Measurements from ENCODE around the gene ALPK3. TPM values are rescaled to one million over a fixed set of nuclear protein-coding genes. Genes with fewer than 3 reads are reported as not detected.

Gene ALPK3
- total RNA-seq, 1 donor from 2014 or later: 14.0 TPM

DNA sequence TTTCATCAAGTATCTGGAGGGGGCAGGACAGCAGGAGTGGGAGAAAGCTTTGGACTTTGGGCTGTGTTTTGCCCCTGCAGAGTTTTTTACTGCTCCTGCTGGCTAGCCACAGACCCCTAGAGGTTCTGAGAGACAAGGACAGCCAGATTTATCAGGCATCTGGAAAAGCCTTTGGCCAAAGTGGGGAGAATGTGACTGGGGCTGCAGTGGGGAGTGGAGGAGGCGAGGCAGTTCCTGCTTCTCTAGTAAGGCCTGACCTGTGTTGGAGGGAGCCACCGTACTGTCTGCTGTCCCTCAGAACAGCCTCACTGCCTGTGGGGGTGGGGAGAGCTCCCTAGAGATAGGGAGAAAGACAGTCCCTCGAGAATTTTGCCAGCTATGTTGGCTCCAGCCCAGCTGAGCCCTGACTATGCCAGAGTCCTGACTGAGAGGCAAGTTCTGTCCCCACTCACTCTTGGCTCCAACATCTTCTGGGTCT, 2.2 kb downstream of the ALPK3 start:
- H3K9me3 ChIP-seq: no peaks in the 10 kb centered on the region
- intact Hi-C loops (cut with DNase I): no loop called here
- TF ChIP-seq, protein P1, sequence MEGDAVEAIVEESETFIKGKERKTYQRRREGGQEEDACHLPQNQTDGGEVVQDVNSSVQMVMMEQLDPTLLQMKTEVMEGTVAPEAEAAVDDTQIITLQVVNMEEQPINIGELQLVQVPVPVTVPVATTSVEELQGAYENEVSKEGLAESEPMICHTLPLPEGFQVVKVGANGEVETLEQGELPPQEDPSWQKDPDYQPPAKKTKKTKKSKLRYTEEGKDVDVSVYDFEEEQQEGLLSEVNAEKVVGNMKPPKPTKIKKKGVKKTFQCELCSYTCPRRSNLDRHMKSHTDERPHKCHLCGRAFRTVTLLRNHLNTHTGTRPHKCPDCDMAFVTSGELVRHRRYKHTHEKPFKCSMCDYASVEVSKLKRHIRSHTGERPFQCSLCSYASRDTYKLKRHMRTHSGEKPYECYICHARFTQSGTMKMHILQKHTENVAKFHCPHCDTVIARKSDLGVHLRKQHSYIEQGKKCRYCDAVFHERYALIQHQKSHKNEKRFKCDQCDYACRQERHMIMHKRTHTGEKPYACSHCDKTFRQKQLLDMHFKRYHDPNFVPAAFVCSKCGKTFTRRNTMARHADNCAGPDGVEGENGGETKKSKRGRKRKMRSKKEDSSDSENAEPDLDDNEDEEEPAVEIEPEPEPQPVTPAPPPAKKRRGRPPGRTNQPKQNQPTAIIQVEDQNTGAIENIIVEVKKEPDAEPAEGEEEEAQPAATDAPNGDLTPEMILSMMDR (IDR thresholded peaks at IDR 0.05): no peak
- peaks cover 68% of the 10 kb centered on the region for H3K4me1 ChIP-seq
- no peaks in the 10 kb centered on the region for H3K36me3 ChIP-seq
- peak overlapping the region; percentile 83 for H3K27ac ChIP-seq
- no peak overlapping the region for H3K4me3 ChIP-seq
- DNase-seq (no peak), ATAC-seq (no peak)
- no peaks in the 10 kb centered on the region for H3K27me3 ChIP-seq (ENCODE audit: low read depth)

DNA sequence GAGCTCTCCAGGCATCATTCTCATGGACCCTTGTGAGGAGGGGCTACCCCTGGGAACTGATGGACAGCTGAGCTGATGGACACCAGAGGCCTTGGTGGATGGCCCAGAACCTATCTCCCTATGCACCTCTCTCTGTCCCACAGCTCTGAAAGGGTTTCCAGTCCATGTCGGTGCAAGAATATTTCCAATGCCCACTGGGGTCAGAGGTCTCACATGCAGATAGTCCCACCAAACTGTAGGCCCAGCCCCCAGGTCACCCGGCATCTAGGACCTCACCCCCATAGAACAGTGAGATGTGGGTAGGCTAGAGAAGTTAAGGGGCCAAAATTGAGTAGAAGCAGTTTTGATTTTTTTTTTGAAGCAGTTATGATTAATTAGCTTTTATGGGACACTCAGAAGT, 2.6 kb downstream of the ALPK3 start:
- no peaks in the 10 kb centered on the region for H3K36me3 ChIP-seq
- ATAC-seq: no peak
- TF ChIP-seq, protein P1 (IDR thresholded peaks at IDR 0.05): no peak
- no peak for DNase-seq
- no peaks in the 10 kb centered on the region for H3K27me3 ChIP-seq (ENCODE audit: low read depth)
- intact Hi-C loops (cut with DNase I): no loop called here
- no peak overlapping the region for H3K4me3 ChIP-seq
- peaks cover 68% of the 10 kb centered on the region for H3K4me1 ChIP-seq
- no peaks in the 10 kb centered on the region for H3K9me3 ChIP-seq
- H3K27ac ChIP-seq: peak overlapping the region; percentile 83

DNA sequence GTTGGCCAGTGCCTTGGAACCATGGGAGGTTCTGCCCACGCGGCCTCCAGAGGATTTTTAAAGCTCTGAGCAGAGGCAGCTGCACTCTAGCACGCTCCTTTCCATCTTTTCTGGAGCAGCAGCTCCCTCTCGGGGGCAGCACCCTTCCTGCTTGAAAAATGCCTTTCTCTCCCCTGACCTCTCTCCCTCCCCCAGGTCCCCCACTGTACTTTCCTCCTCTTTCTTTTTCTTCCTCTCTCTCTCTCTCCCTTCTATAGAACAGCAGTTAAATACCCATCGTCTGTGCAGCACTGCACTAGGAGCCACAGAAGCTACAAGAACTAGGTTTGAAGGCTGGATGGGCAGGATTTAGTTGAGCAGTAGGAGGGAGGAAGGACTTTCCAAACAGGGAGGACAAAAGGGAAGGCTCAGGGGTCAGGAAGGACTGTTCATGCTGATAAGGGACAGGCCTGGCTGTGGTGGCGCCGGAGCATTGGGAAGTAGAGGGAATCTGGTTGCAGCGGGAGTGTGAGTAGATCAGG, 4.4 kb downstream of the ALPK3 start:
- ATAC-seq (no peak), DNase-seq (no peak)
- Histone ChIP-seq H3K4me1 (peaks cover 70% of the 10 kb centered on the region), H3K9me3 (no peaks in the 10 kb centered on the region), H3K27me3 (ENCODE audit: low read depth) (no peaks in the 10 kb centered on the region), H3K4me3 (no peak overlapping the region), H3K27ac (peak overlapping the region; percentile 14), H3K36me3 (no peaks in the 10 kb centered on the region)
- TF ChIP-seq, protein P1 (IDR thresholded peaks at IDR 0.05): no peak
- intact Hi-C loops (cut with DNase I): no loop called here

DNA sequence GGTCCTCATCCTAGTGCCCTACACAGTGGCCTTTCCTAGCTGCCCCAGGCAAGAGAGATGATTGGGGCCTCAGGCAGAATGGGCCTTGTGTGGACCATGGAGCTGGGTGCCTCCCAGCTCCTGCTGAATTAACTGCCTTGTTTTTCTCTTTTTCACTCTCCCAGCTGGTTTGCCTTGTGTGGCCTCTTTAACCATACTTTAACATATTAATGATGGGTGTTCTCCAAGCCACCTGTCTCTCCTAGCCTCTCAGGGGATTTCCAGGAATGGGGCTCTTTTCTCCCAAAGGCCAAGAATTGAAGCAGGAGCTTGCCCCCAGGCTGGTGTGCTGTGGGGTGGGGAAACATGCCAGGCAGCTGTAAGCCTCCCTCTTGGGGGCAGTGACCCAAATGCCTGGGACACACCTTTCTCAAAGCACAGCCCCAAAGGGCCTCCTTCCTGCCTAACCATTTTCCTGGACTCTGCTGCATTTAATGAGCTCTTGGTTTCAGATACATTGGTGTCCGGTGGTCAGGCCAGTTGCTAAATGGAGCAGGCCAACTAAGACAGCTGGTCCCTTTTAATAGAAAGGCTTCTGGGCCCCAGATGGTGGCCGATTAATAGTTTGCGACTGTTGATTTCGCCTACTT, 5.6 kb downstream of the ALPK3 start:
- no peaks in the 10 kb centered on the region for H3K27me3 ChIP-seq (ENCODE audit: low read depth)
- DNase-seq (no peak), ATAC-seq (no peak)
- no peak overlapping the region for H3K4me3 ChIP-seq
- H3K36me3 ChIP-seq: no peaks in the 10 kb centered on the region
- peaks cover 65% of the 10 kb centered on the region for H3K4me1 ChIP-seq
- H3K9me3 ChIP-seq: no peaks in the 10 kb centered on the region
- intact Hi-C loops (cut with DNase I): no loop called here
- TF ChIP-seq, protein P1 (IDR thresholded peaks at IDR 0.05): no peak
- H3K27ac ChIP-seq: peak overlapping the region; percentile 21

DNA sequence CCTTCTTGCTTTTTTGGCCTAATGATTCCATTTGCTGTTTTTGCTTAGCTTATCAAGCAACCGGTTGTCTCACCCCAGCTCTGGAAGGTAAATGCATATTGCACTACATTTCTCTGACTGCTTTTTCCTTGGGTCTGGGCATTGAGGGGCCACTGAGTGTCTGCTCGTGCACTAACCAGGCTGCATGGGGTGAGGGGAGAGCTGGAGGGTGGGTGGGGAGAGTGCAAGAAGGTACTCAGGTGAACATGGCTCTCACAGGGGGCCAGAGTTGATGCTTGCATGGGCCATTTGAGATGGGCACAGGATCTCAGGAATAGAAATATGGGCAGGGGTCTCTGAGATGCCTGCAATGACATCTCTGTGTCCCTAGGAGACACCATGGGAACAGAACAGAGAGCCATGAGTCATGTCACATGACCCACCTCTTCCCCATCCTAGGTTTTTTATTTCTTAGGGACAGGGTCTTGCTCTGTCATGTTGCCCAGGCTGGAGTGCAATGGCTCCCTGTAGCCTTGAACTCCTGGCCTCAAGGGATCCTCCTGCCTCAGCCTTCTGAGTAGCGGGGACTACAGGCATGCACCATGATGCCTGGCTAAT, 6.2 kb downstream of the ALPK3 start:
- H3K9me3 ChIP-seq: no peaks in the 10 kb centered on the region
- H3K4me1 ChIP-seq: peaks cover 59% of the 10 kb centered on the region
- H3K27ac ChIP-seq: peak overlapping the region; percentile 21
- H3K27me3 ChIP-seq (ENCODE audit: low read depth): no peaks in the 10 kb centered on the region
- no peaks in the 10 kb centered on the region for H3K36me3 ChIP-seq
- no peak overlapping the region for H3K4me3 ChIP-seq
- DNase-seq: no peak
- intact Hi-C loops (cut with DNase I): no loop called here
- ATAC-seq: no peak
- TF ChIP-seq, protein P1 (IDR thresholded peaks at IDR 0.05): no peak

Data from lower lobe of right lung (tissue), 2 donors.